LNCaP clone FGC (cell line): ENCODE data around the gene RAB20.

Experiments used
- DNase-seq: peaks from one replicate; pipeline ENCODE4 v3.0.0-alpha.2; 2011; ENCODE audit warnings: low read depth
- H3K4me3 ChIP-seq: 2 replicates; pipeline ENCODE4 v1.5.1; 2011; ENCODE audit warnings: mild to moderate bottlenecking, low read depth, low read length, control low read depth
- CTCF ChIP-seq: IDR thresholded peaks from 2 replicates; pipeline ENCODE4 v1.5.1; 2012; ENCODE audit warnings: mild to moderate bottlenecking; ENCODE audit not compliant: control insufficient read depth, insufficient read depth; ENCODE audit errors: extremely low read depth

RAB20 gene

GRCh38 chr13:110484290-110485048 is 77.1 kb downstream of the RAB20 start:
- DNase-seq: no peak
- no peak overlapping the region for H3K4me3 ChIP-seq
- no peak for TF ChIP-seq CTCF

GRCh38 chr13:110483386-110483968 is 78.0 kb downstream of the RAB20 start:
- TF ChIP-seq CTCF: no peak
- H3K4me3 ChIP-seq: no peak overlapping the region
- DNase-seq: no peak

GRCh38 chr13:110480161-110480560 is 81.4 kb downstream of the RAB20 start:
- no peak for TF ChIP-seq CTCF
- no peak for DNase-seq
- no peak overlapping the region for H3K4me3 ChIP-seq

GRCh38 chr13:110479648-110480047 is 81.9 kb downstream of the RAB20 start:
- no peak for DNase-seq
- H3K4me3 ChIP-seq: no peak overlapping the region
- no peak for TF ChIP-seq CTCF

- TF ChIP-seq CTCF: no peak
- DNase-seq: no peak
- no peak overlapping the region for H3K4me3 ChIP-seq
Observed at GRCh38 chr13:110479215-110479545, 82.3 kb downstream of the RAB20 start.

- no peak for TF ChIP-seq CTCF
- DNase-seq: no peak
- H3K4me3 ChIP-seq: no peak overlapping the region
Observed at GRCh38 chr13:110478405-110479214, 82.9 kb downstream of the RAB20 start.
